A549 (cell line): ENCODE data around the gene CD180. TPM values are rescaled to one million over a fixed set of nuclear protein-coding genes. Genes with fewer than 3 reads are reported as not detected.
"Not testable (repeated sequence)": the region's sequence is repeated elsewhere in the genome, so short reads cannot be mapped to it uniquely, and the experiment has no call there.

Experiments used
- ATAC-seq, 2 experiments: fragments of 200-7000 bp in 1 of 2; fragments of >200 bp in 1 of 2; cut with Nextera tagmentation in 1 of 2; cut with Tn5 transposase in 1 of 2; 3 replicates each; pipeline versions ENCODE4 v1.8.0 to v1.9.1; 2018 to 2020; ENCODE audit warnings: mild to moderate bottlenecking in 1 of 2, moderate library complexity in 1 of 2
- CTCF ChIA-PET: fragments of 300-600 bp; sonication (Branson Sonifier 250); formaldehyde crosslinking; extraction: SDS; loops from one replicate; lab custom pipeline; 2021; ENCODE audit warnings: antibody characterized with exemption, inconsistent platforms; lab: Yijun Ruan, JAX
- POLR2A ChIA-PET: fragments of 350-600 bp; formaldehyde crosslinking; extraction: SDS; loops from one replicate; lab custom pipeline; 2021; ENCODE audit warnings: antibody characterized with exemption, inconsistent platforms; lab: Yijun Ruan, JAX
- DNase-seq, 2 experiments: peaks; one replicate each; pipeline versions ENCODE4 v3.0.0 to v3.0.0-alpha.2; 2011 to 2016; ENCODE audit warnings: low read depth in 1 of 2, low spot score in 1 of 2
- FAIRE-seq: peaks from 2 replicates; lab custom pipeline; 2011; peaks lifted over from hg19 to GRCh38; lab: Jason Lieb, UNC
- H3K27ac ChIP-seq, 2 experiments: fragments of >200 bp; sonication (Bioruptor Twin); formaldehyde crosslinking; 3 replicates each; pipeline ENCODE4 v1.5.1; 2016 to 2017
- H3K4me1 ChIP-seq: fragments of >200 bp; sonication (Bioruptor Twin); formaldehyde crosslinking; 3 replicates; pipeline ENCODE4 v1.6.1; 2016
- H3K4me2 ChIP-seq: fragments of >200 bp; sonication (Bioruptor Twin); formaldehyde crosslinking; 3 replicates; pipeline ENCODE4 v1.6.1; 2016
- H3K4me3 ChIP-seq: fragments of >200 bp; sonication (Bioruptor Twin); formaldehyde crosslinking; 3 replicates; pipeline ENCODE4 v1.5.1; 2016
- H3K9me3 ChIP-seq: fragments of >200 bp; sonication (Bioruptor Twin); formaldehyde crosslinking; 3 replicates; pipeline ENCODE4 v1.6.1; 2016
- ATOH8 ChIP-seq: fragments of 250-450 bp; sonication (Bioruptor Pico); IDR thresholded peaks from 2 replicates; pipeline ENCODE4 v1.5.0; 2020; ENCODE audit warnings: low read depth, mild to moderate bottlenecking, moderate library complexity
- HDAC2 ChIP-seq: fragments of 200-600 bp; sonication (generic); IDR thresholded peaks from 2 replicates; pipeline ENCODE4 v1.6.1; 2016
- HOXA7 ChIP-seq: fragments of 250-450 bp; sonication (Bioruptor Pico); IDR thresholded peaks from 2 replicates; pipeline ENCODE4 v1.5.0; 2020; ENCODE audit warnings: mild to moderate bottlenecking, moderate library complexity
- HOXB13 ChIP-seq: fragments of 250-450 bp; sonication (Bioruptor Pico); IDR thresholded peaks from 2 replicates; pipeline ENCODE4 v1.5.0; 2020; ENCODE audit warnings: low read depth, mild to moderate bottlenecking, moderate library complexity
- HOXB5 ChIP-seq: fragments of 250-450 bp; sonication (Bioruptor Pico); IDR thresholded peaks from 2 replicates; pipeline ENCODE4 v1.5.0; 2020; ENCODE audit warnings: mild to moderate bottlenecking, moderate library complexity
- KDM5A ChIP-seq: fragments of 200-600 bp; sonication (generic); IDR thresholded peaks from 2 replicates; pipeline ENCODE4 v1.6.1; 2016; ENCODE audit warnings: antibody characterized with exemption, mild to moderate bottlenecking
- MAFK ChIP-seq: fragments of 450-650 bp; IDR thresholded peaks from 2 replicates; pipeline ENCODE4 v1.6.1; 2014; ENCODE audit not compliant: partially characterized antibody
- PBX3 ChIP-seq: IDR thresholded peaks from 2 replicates; pipeline ENCODE4 v1.6.1; 2012
- POLR2AphosphoS2 ChIP-seq: conservative IDR thresholded peaks from 2 replicates; pipeline ENCODE4 v1.6.1; 2012; ENCODE audit warnings: low read length, improper control_type of control experiment, inconsistent platforms
- RNF2 ChIP-seq: fragments of 200-600 bp; sonication (generic); IDR thresholded peaks from 2 replicates; pipeline ENCODE4 v1.6.1; 2016; ENCODE audit warnings: low read depth, mild to moderate bottlenecking, antibody characterized with exemption, moderate library complexity, borderline replicate concordance
- TP53 ChIP-seq: fragments of 250-450 bp; sonication (Bioruptor Pico); IDR thresholded peaks from 2 replicates; pipeline ENCODE4 v1.5.0; 2021; ENCODE audit warnings: mild to moderate bottlenecking, moderate library complexity
- ZC3H11A ChIP-seq: fragments of 450-650 bp; IDR thresholded peaks from 2 replicates; pipeline ENCODE4 v1.6.1; 2014; ENCODE audit warnings: antibody characterized with exemption, mild to moderate bottlenecking
- ZNF302 ChIP-seq: fragments of 250-450 bp; sonication (Bioruptor Pico); IDR thresholded peaks from 2 replicates; pipeline ENCODE4 v1.9.0; 2021; ENCODE audit warnings: inconsistent platforms, mild to moderate bottlenecking, moderate library complexity
- ZSCAN20 ChIP-seq: fragments of 250-450 bp; sonication (Bioruptor Pico); IDR thresholded peaks from 2 replicates; pipeline ENCODE4 v1.8.0; 2022; ENCODE audit warnings: mild to moderate bottlenecking, moderate library complexity
- WGBS: methylation state at CpG from one replicate; pipeline ENCODE4 v1.1.6; 2017; ENCODE audit errors: missing lambda C conversion rate; 5-methylcytosine and 5-hydroxymethylcytosine counted together
- polyA plus RNA-seq, 4 experiments: library from polyadenylated mRNA; depleted of rRNA in 3 of 4; stranded (reverse); fragments of >200 nt; fragmentation: RNase III in 1 of 4; extraction: RNeasy Plus Mini Kit Qiagen cat#74134 plus additional on column Dnase treatment in 1 of 4; gene quantifications; 2 replicates in 3 of 4; 3 replicates in 1 of 4; pipeline ENCODE4 v1.2.3, GENCODE V29; 2011 to 2017
- TF ChIP-seq, protein P1 (sequence below): fragments of 450-650 bp; IDR thresholded peaks from 2 replicates; pipeline ENCODE4 v1.6.1; 2014; ENCODE audit warnings: antibody characterized with exemption
- TF ChIP-seq, protein P2 (sequence below): fragments of >200 bp; sonication (Bioruptor Twin); formaldehyde crosslinking; IDR thresholded peaks from 2 replicates; pipeline ENCODE4 v1.6.1; 2016
- TF ChIP-seq, protein P3 (sequence below): fragments of 200-600 bp; sonication (generic); IDR thresholded peaks from 2 replicates; pipeline ENCODE4 v1.6.1; 2016; ENCODE audit warnings: antibody characterized with exemption, mild to moderate bottlenecking, moderate library complexity

Gene CD180
- polyA plus RNA-seq, 2 of the 4 experiments (the other 2 are of a cell fraction): not detected

DNA sequence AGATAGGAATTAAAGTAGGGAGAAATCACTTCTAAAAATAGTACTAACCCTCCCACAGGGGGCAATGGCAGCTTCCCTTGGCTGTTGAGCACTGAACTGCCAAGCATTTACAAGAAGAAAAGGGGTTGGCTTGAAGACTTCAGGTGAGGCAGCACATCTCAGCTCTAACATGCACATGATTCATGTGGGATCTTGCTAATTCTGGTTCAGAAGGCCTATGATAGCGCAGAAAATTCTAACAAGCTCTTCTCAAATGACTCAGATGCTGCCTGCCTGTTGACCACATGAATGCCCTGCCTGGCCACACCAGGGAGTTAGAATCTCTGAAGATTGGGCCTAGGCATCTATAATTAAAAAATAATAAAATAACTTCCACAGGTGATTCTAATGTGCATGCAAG lies 22.6 kb downstream of the CD180 start:
- FAIRE-seq (no peak), DNase-seq (no peak), ATAC-seq (no peak)
- Histone ChIP-seq H3K27ac (no peak overlapping the region), H3K4me2 (no peak overlapping the region), H3K9me3 (no peaks in the 10 kb centered on the region), H3K4me1 (no peaks in the 10 kb centered on the region), H3K4me3 (no peak overlapping the region)
- 96% methylated on average over 1 of the region's 1 CpG for WGBS
- CTCF ChIA-PET: interaction anchor here (2.8 kb wide), 1 partner anchor 7 kb away, joined by 16 read pairs; no protein-coding TSS in a partner anchor
- POLR2A ChIA-PET: no interaction called here
- TF ChIP-seq HDAC2: no peak
- no peak for TF ChIP-seq ZC3H11A
- no peak for TF ChIP-seq HOXB5 (CRISPR knock-in tag)
- no peak for TF ChIP-seq ZNF302

DNA sequence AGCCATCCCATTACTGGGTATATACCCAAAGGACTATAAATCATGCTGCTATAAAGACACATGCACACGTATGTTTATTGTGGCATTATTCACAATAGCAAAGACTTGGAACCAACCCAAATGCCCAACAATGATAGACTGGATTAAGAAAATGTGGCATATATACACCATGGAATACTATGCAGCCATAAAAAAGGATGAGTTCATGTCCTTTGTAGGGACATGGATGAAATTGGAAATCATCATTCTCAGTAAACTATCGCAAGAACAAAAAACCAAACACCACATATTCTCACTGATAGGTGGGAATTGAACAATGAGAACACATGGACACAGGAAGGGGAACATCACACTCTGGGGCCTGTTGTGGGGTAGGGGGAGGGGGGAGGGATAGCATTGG lies 23.2 kb downstream of the CD180 start:
- CTCF ChIA-PET, DNase-seq, H3K9me3 ChIP-seq, ATAC-seq, H3K4me2 ChIP-seq, H3K4me1 ChIP-seq, FAIRE-seq, H3K27ac ChIP-seq, H3K4me3 ChIP-seq, POLR2A ChIA-PET: not testable (repeated sequence)
- WGBS: 40% methylated on average over 1 of the region's 2 CpGs

GRCh38 chr5:67170767-67171166 lies 25.8 kb downstream of the CD180 start:
- TF ChIP-seq HOXB13 (CRISPR knock-in tag) (no peak), POLR2AphosphoS2 (no peak), TP53 (CRISPR knock-in tag) (no peak), PBX3 (no peak), ATOH8 (CRISPR knock-in tag) (no peak), RNF2 (no peak), MAFK (no peak), ZSCAN20 (CRISPR knock-in tag) (no peak), HOXA7 (no peak), KDM5A (no peak)
- TF ChIP-seq, protein P1, sequence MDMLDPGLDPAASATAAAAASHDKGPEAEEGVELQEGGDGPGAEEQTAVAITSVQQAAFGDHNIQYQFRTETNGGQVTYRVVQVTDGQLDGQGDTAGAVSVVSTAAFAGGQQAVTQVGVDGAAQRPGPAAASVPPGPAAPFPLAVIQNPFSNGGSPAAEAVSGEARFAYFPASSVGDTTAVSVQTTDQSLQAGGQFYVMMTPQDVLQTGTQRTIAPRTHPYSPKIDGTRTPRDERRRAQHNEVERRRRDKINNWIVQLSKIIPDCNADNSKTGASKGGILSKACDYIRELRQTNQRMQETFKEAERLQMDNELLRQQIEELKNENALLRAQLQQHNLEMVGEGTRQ: no peak
- TF ChIP-seq, protein P2, sequence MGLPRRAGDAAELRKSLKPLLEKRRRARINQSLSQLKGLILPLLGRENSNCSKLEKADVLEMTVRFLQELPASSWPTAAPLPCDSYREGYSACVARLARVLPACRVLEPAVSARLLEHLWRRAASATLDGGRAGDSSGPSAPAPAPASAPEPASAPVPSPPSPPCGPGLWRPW: no peak
- TF ChIP-seq, protein P3, sequence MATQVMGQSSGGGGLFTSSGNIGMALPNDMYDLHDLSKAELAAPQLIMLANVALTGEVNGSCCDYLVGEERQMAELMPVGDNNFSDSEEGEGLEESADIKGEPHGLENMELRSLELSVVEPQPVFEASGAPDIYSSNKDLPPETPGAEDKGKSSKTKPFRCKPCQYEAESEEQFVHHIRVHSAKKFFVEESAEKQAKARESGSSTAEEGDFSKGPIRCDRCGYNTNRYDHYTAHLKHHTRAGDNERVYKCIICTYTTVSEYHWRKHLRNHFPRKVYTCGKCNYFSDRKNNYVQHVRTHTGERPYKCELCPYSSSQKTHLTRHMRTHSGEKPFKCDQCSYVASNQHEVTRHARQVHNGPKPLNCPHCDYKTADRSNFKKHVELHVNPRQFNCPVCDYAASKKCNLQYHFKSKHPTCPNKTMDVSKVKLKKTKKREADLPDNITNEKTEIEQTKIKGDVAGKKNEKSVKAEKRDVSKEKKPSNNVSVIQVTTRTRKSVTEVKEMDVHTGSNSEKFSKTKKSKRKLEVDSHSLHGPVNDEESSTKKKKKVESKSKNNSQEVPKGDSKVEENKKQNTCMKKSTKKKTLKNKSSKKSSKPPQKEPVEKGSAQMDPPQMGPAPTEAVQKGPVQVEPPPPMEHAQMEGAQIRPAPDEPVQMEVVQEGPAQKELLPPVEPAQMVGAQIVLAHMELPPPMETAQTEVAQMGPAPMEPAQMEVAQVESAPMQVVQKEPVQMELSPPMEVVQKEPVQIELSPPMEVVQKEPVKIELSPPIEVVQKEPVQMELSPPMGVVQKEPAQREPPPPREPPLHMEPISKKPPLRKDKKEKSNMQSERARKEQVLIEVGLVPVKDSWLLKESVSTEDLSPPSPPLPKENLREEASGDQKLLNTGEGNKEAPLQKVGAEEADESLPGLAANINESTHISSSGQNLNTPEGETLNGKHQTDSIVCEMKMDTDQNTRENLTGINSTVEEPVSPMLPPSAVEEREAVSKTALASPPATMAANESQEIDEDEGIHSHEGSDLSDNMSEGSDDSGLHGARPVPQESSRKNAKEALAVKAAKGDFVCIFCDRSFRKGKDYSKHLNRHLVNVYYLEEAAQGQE: no peak
- Histone ChIP-seq H3K4me3 (no peak overlapping the region), H3K4me1 (peaks cover 10% of the 10 kb centered on the region), H3K27ac (no peak overlapping the region), H3K4me2 (no peak overlapping the region), H3K9me3 (no peaks in the 10 kb centered on the region)
- ChIA-PET POLR2A (no interaction called here), CTCF (interaction anchor here (0.5 to 1.5 kb wide), 3 partner anchors 8 to 1106 kb away, joined by 3 to 5 read pairs (median 4); no protein-coding TSS in a partner anchor)
- WGBS: 84% methylated on average over 3 of the region's 3 CpGs
- no peak for FAIRE-seq
- no peak for DNase-seq
- no peak for ATAC-seq
